CD4-positive, alpha-beta T cell treated with Interleukin-2 at 100 ng/mL for 4 hours (primary cell): ENCODE results near the gene BTNL8.

Source experiments
- DNase-seq: peaks from one replicate; pipeline ENCODE4 v3.0.0-alpha.2; 2020; ENCODE audit warnings: low spot score

Gene BTNL8

GRCh38 chr5:180898621-180899246 lies at the start of gene BTNL8:
Gene BTNL8 (plus strand): TSS chr5:180899159. CDS start chr5:180899311, 152 bp downstream.
- DNase-seq = no peak

- no peak for DNase-seq
Observed at GRCh38 chr5:180849827-180850226, 49.1 kb upstream of the BTNL8 start.

- DNase-seq = no peak
Observed at GRCh38 chr5:180850434-180851078, 48.4 kb upstream of the BTNL8 start.

DNA sequence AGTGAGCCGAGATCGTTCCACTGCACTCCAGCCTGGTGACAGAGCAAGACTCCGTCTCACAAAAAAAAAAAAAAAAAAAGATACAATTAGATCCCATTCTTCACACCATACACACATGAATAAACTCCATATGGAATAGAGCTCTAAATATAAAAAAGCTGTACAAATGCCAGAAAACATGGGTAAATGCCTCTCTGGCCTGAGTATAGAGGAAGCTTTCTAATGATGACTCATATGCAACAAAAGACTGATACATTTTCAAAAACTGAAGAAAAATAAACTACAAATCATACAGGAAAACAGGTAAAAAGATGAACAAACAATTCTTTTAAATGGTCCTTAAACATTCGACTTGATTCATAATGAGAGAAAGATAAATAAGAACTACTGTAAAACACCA lies 46.5 kb upstream of the BTNL8 start:
- DNase-seq = no peak

GRCh38 chr5:180853121-180853847 lies 45.7 kb upstream of the BTNL8 start:
- no peak for DNase-seq

GRCh38 chr5:180853848-180854176 lies 45.1 kb upstream of the BTNL8 start:
- no peak for DNase-seq

GRCh38 chr5:180858586-180858985 lies 40.4 kb upstream of the BTNL8 start:
- no peak for DNase-seq

- peak; percentile 72 for DNase-seq
Observed at GRCh38 chr5:180860273-180860886, 38.6 kb upstream of the BTNL8 start.

DNA sequence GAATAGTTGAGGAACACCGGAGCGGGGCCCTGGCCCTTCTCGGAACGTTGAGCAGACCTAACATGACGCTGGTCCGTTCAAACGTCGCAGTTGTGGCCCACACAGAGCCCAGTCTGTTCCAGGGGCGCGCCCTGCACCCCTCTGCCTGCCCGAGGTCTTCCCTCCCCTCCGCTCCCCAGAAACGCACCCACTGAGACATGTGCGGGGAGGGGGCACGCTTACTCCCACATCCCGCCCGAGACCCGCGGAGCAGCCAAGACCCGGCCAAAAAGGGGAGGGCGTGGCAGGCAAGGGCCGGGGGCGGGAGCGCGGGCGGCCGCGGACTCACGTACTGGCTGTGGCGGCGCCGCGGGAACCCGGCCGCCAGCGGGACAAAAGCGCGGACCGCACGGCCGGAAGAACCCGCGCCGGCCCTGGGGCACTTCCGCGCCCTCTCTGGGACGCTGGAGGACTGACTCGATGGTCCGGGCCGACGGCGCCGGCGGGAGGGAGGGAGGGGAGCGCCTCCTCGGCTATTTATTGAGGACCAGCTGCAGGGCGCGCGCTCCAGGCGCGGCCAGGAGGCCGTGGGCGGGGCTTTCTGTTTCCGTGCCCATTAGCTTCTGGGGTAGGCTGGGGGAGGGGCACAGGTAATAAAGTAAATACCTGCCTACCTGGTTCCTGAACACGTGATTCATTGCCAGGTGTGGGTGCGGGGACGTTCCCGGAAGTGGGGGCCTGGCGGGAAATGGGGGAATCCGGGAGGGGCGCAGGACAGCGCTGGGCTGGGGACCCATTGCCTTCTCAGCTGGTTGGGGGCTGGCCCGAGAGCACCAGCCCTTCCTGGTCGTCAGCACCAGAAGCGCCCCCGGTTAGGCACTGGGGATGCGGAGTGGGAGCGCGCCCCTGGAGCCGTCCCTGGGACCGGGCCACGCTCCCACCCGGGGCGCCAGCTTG lies 37.8 kb upstream of the BTNL8 start, which contains the start of gene ZFP62:
TSS of gene ZFP62 (minus strand) at position 390 of the 936 bp plus-strand sequence. CDS start at position 333, 57 bp downstream.
- DNase-seq = peak; percentile 93

GRCh38 chr5:180862645-180863044 lies 36.3 kb upstream of the BTNL8 start:
- DNase-seq = no peak

DNA sequence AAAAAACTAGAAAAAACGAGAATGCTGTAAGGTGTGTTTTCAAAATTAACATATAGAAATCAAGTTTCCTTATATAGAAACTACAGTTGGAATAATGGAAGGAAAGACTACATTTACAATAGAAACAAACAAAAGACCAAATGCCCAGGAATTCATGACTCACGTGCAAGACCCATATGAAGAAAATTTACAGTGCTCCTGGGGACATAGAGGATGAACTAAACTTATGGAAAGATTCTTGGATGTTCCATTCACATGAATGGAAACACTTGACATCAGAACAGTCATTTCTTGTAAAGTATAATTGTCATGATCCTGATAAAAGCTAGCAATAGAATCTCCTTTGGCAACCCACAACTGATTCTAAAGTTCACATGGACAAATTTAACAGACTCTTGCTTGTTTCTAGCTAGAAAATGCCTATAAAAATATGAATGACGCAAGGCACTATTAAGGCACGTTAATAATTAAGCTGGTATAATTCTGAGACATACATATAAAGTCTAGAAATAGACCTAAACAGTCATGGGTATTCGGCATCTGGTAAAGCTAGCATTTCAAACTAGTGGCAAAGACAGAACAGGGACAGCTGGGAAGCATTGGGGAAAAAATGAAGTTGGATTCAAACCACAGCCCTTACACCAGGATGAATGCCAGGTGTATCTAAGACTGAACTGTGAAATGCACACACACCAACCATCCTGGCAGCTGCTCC lies 32.8 kb upstream of the BTNL8 start:
- no peak for DNase-seq

DNA sequence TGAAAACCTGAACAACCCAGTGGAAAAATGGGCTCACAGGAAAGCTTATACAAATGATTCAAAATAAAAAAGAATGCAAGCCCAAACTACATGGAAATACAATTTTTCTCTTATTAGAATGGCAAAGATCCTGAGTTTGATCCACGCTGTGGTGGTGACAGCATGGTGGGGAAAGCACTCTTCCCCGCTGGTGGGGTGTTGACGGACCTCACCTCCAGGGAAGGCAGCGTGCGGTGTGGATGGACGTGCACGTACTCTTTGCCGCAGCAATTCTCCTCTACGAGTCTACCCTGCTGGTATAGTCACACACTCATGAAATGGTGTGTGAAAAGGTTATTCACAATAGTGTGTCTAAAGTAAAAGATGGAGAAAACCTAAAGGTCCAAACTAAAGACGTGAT lies 32.0 kb upstream of the BTNL8 start:
- no peak for DNase-seq

- DNase-seq = peak; percentile 61
Observed at GRCh38 chr5:180868960-180869359, 30.0 kb upstream of the BTNL8 start.

- DNase-seq = no peak
Observed at GRCh38 chr5:180869587-180869986, 29.4 kb upstream of the BTNL8 start.

GRCh38 chr5:180870276-180871068 lies 28.5 kb upstream of the BTNL8 start:
- DNase-seq = no peak

DNA sequence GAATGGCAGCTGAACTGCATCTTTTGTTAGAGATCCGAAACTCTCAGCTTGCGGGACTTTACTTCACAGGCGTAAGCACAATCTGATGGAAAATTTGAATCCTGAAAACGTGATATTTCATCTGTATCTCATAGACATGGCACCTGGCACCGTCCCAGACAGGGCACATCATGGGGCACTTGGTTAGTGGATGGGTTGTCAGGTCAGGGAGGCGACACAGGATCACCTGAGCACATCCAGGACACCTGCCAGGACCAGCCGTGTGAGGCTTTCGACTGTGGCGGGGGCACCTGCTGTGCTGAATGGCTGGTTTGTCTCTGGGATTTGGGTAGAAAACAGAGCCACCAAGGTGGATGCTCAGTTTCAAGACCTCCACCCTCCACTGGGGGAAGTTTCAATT lies 26.5 kb upstream of the BTNL8 start:
- DNase-seq = no peak

DNA sequence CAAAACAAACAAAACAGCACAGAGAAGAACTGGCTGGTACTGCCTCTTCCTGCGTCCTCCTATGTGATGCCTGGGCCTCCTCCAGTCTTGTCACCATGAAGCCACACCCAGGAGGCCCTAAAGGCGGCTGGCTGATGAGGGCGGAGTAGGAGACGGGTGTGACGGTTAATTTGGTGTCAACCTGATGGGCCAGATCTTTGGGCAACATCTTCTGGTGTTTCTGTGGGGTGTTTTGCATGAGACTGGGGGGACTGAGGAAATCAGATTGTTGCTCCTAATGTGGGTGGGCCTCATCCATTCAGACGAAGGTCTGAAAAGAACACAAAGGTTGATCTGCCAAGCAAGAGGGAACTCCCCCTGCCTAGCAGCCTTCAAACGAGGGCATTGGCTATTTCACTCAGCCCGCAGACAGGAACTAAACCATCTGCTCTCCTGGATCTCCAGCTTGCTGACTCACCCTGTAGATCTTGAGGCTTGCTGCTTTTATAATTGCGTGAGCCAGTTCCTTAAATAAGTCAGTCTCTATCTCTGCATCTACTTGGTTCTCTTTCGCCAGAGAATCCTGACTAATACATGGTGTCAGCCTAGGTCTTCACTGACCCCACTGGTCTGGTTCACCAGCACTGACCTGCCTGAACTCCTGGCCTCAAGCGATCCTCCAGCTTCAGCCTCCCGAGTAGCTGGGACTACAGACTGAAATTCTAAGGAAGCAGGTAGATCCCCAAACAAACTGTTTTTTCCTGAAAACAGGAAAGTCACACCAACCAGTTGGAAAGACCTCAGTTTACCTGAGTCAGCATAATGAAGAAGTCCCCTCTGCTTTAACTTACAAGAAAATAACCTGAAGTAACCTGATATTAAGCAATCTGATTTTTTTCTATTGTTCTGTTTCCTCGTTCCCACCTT lies 25.1 kb upstream of the BTNL8 start:
- DNase-seq = peak; percentile 12

- no peak for DNase-seq
Observed at GRCh38 chr5:180874804-180875582, 24.0 kb upstream of the BTNL8 start.
